ENCODE results near the gene NCKAP5. TPM values are rescaled to one million over a fixed set of nuclear protein-coding genes. Genes with fewer than 3 reads are reported as not detected.

NCKAP5 gene
- total and polyA plus RNA-seq, 8 donors: 4.0 to 22.1 (median 14.4) TPM

DNA sequence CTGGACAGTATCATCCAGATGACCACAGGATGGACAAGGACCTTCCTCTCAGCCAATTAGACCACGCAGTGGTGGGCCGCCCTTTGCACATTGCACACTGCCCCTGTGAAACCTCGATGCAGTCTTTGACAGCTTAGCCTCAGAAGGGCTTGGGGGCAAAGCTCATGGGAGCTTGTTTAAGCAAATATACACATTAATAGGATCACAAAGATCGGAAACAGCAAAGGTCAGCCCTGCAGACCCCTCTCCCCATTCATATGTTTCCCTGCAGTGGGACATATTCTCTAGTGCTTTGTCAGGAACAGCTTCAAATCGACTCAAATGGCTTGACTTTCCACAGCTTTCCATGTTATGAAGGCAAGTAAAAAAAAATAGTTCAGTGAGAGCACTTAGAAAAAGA is 708.7 kb downstream of the NCKAP5 start:
- no peak for ATAC-seq
- TF ChIP-seq, protein P1, sequence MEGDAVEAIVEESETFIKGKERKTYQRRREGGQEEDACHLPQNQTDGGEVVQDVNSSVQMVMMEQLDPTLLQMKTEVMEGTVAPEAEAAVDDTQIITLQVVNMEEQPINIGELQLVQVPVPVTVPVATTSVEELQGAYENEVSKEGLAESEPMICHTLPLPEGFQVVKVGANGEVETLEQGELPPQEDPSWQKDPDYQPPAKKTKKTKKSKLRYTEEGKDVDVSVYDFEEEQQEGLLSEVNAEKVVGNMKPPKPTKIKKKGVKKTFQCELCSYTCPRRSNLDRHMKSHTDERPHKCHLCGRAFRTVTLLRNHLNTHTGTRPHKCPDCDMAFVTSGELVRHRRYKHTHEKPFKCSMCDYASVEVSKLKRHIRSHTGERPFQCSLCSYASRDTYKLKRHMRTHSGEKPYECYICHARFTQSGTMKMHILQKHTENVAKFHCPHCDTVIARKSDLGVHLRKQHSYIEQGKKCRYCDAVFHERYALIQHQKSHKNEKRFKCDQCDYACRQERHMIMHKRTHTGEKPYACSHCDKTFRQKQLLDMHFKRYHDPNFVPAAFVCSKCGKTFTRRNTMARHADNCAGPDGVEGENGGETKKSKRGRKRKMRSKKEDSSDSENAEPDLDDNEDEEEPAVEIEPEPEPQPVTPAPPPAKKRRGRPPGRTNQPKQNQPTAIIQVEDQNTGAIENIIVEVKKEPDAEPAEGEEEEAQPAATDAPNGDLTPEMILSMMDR (IDR thresholded peaks at IDR 0.05): no peak
- intact Hi-C loops (cut with DNase I): no loop called here
- Histone ChIP-seq H3K9me3 (no peaks in the 10 kb centered on the region), H3K4me1 (no peaks in the 10 kb centered on the region), H3K36me3 (no peaks in the 10 kb centered on the region), H3K4me3 (no peak overlapping the region), H3K27me3 (no peaks in the 10 kb centered on the region), H3K27ac (no peak overlapping the region)
- DNase-seq: no peak

- no peak for DNase-seq
- intact Hi-C loops (cut with DNase I): no loop called here
These were observed 710.9 kb downstream of the NCKAP5 start for GRCh38 chr2:132857319-132857718.

DNA sequence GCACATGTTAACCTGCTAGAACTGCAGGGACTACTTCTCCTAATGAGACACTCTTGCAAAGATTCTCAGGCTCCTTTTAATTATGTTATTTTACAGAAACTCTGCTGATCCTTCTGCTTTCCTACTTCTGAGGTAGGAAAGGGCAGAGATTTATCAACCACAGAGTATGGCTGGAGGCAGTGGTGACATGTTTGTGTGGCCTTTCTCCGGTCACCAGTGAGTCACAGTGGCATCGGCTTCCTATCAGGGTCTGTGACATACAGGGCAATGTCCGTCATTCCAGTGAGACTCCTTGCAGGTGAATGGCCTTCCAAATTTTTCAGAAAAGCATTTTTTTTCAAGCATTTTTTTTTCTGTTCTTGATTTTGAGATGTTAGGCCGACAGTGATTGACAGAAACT is 717.6 kb downstream of the NCKAP5 start:
- Histone ChIP-seq H3K27me3 (no peaks in the 10 kb centered on the region), H3K27ac (no peak overlapping the region), H3K4me1 (no peaks in the 10 kb centered on the region), H3K9me3 (no peaks in the 10 kb centered on the region), H3K4me3 (no peak overlapping the region), H3K36me3 (no peaks in the 10 kb centered on the region)
- ATAC-seq (no peak), DNase-seq (no peak)
- TF ChIP-seq, protein P1 (IDR thresholded peaks at IDR 0.05): no peak
- intact Hi-C loops (cut with DNase I): no loop called here

More at GRCh38 chr2:132857319-132857718, 710.9 kb downstream of the NCKAP5 start:
- ATAC-seq: no peak
- Histone ChIP-seq H3K27me3 (no peaks in the 10 kb centered on the region), H3K4me1 (no peaks in the 10 kb centered on the region), H3K36me3 (no peaks in the 10 kb centered on the region), H3K4me3 (no peak overlapping the region), H3K27ac (no peak overlapping the region), H3K9me3 (no peaks in the 10 kb centered on the region)
- TF ChIP-seq, protein P1 (IDR thresholded peaks at IDR 0.05): no peak

DNA sequence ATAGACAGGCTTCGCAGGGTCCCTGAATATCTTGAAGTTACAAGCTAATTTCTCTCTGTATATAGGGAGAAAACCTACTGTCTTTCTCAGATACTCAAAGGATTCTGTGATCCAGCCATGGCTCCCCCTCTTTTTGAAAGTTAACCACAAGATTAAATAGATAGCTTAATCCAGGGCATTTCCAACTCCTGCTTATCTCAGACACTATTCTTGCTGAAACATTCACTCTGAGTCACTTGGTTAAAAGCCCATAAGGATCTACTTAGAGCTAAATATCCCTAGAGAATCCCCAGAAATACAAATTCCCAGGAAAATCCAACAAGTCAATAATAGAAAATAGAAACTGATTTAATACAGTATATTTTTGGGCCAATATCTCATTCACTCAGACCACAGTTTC is 719.1 kb downstream of the NCKAP5 start:
- Histone ChIP-seq H3K27ac (no peak overlapping the region), H3K27me3 (no peaks in the 10 kb centered on the region), H3K36me3 (no peaks in the 10 kb centered on the region), H3K9me3 (no peaks in the 10 kb centered on the region), H3K4me3 (no peak overlapping the region), H3K4me1 (no peaks in the 10 kb centered on the region)
- no peak for DNase-seq
- TF ChIP-seq, protein P1 (IDR thresholded peaks at IDR 0.05): no peak
- intact Hi-C loops (cut with DNase I): no loop called here
- ATAC-seq: no peak

DNA sequence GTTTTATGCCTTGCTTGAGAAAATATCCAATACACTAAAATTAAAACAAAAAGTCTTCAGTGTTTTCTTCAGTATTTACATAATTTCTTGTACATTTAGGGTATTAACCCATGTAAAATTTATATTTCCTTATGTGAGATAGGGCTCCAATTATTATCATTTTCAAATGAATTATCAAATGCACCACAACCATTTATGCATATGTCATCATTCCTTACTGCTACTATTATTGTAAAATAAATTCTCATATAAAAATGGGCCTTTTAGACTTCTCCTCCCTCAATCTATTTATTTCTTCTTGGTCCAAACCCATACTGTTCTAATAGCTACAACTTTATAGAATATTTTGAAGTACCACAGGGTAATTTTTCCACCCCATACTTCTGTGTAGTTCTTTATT is 722.9 kb downstream of the NCKAP5 start:
- H3K9me3 ChIP-seq: no peaks in the 10 kb centered on the region
- intact Hi-C loops (cut with DNase I): no loop called here
- no peak for DNase-seq

More for the DNA sequence above, 722.9 kb downstream of the NCKAP5 start:
- H3K27ac ChIP-seq: no peak overlapping the region
- H3K4me3 ChIP-seq: no peak overlapping the region
- no peak for ATAC-seq
- H3K4me1 ChIP-seq: no peaks in the 10 kb centered on the region
- no peaks in the 10 kb centered on the region for H3K27me3 ChIP-seq
- TF ChIP-seq, protein P1 (IDR thresholded peaks at IDR 0.05): no peak
- no peaks in the 10 kb centered on the region for H3K36me3 ChIP-seq
